H1 (cell line): ENCODE results near the gene RAB40C. TPM values are rescaled to one million over a fixed set of nuclear protein-coding genes. Genes with fewer than 3 reads are reported as not detected.

Experiments
- CTCF ChIA-PET: fragments of 300-600 bp; sonication (Branson Sonifier 250); formaldehyde crosslinking; loops from one replicate; lab custom pipeline; 2021; ENCODE audit not compliant: partially characterized antibody; lab: Charles Lee
- POLR2A ChIA-PET: fragments of 300-600 bp; sonication (Branson Sonifier 250); formaldehyde crosslinking; loops from one replicate; lab custom pipeline; 2021; ENCODE audit warnings: inconsistent platforms; ENCODE audit not compliant: partially characterized antibody; lab: Charles Lee
- DNase-seq, 2 experiments: peaks; one replicate each; pipeline versions ENCODE4 v3.0.0 to v3.0.0-alpha.2; 2010 to 2022; ENCODE audit warnings: low spot score in 2 of 2, low read depth in 1 of 2, mixed read lengths in 1 of 2
- FAIRE-seq: peaks from 2 replicates; lab custom pipeline; 2011; peaks lifted over from hg19 to GRCh38; lab: Jason Lieb, UNC
- H2AFZ ChIP-seq: 2 replicates; pipeline ENCODE4 v1.8.1; 2012; ENCODE audit warnings: low read length, inconsistent platforms
- H2AK5ac ChIP-seq: 2 replicates; pipeline ENCODE4 v1.6.1; 2013; ENCODE audit warnings: low read depth, low read length
- H2BK120ac ChIP-seq: replicated peaks from 2 replicates; pipeline ENCODE3; 2013; ENCODE audit warnings: low read depth, low read length, inconsistent platforms
- H2BK12ac ChIP-seq: 2 replicates; pipeline ENCODE4 v1.6.1; 2013; ENCODE audit warnings: low read depth, low read length
- H2BK15ac ChIP-seq: 2 replicates; pipeline ENCODE4 v1.6.1; 2013; ENCODE audit warnings: low read length
- H2BK20ac ChIP-seq: 2 replicates; pipeline ENCODE4 v1.6.1; 2013; ENCODE audit warnings: low read length
- H2BK5ac ChIP-seq: 2 replicates; pipeline ENCODE4 v1.6.1; 2013; ENCODE audit warnings: low read depth, low read length
- H3K14ac ChIP-seq: 2 replicates; pipeline ENCODE4 v1.6.1; 2013; ENCODE audit warnings: inconsistent platforms; ENCODE audit not compliant: insufficient read length
- H3K18ac ChIP-seq: 2 replicates; pipeline ENCODE4 v1.6.1; 2013; ENCODE audit warnings: low read length; ENCODE audit errors: extremely low read depth
- H3K23ac ChIP-seq: 2 replicates; pipeline ENCODE4 v1.6.1; 2013; ENCODE audit warnings: inconsistent platforms; ENCODE audit not compliant: insufficient read length
- H3K23me2 ChIP-seq: 2 replicates; pipeline ENCODE4 v1.6.1; 2013; ENCODE audit warnings: low read depth, low read length
- H3K27ac ChIP-seq: 2 replicates; pipeline ENCODE4 v1.6.1; 2011; ENCODE audit warnings: low read depth, low read length, inconsistent platforms
- H3K27me3 ChIP-seq, 4 experiments: replicated peaks in 1 of 4; 1 replicate in 1 of 4; 2 replicates in 3 of 4; pipeline versions ENCODE4 v1.6.1 to v1.8.1; 2011 to 2013; ENCODE audit warnings: low read length in 3 of 4, mild to moderate bottlenecking in 3 of 4, inconsistent platforms in 2 of 4, mixed read lengths in 2 of 4, moderate library complexity in 1 of 4; ENCODE audit not compliant: control insufficient read depth in 3 of 4, insufficient read depth in 3 of 4; ENCODE audit errors: extremely low read depth in 1 of 4
- H3K36me3 ChIP-seq, 4 experiments: 2 replicates each; pipeline versions ENCODE4 v1.6.1 to v1.8.1; 2011 to 2013; ENCODE audit warnings: mild to moderate bottlenecking in 4 of 4, low read length in 3 of 4, moderate library complexity in 2 of 4, control low read depth in 1 of 4, inconsistent platforms in 1 of 4; ENCODE audit not compliant: insufficient read depth in 4 of 4, control insufficient read depth in 2 of 4
- H3K4ac ChIP-seq: replicated peaks from 2 replicates; pipeline ENCODE3; 2013; ENCODE audit warnings: low read length, low read depth, mixed read lengths, inconsistent platforms; ENCODE audit not compliant: insufficient read length
- H3K4me1 ChIP-seq, 4 experiments: replicated peaks in 1 of 4; 1 replicate in 1 of 4; 2 replicates in 3 of 4; pipeline versions ENCODE4 v1.6.1 to v1.8.1; 2011 to 2013; ENCODE audit warnings: low read length in 3 of 4, inconsistent platforms in 2 of 4, mixed read lengths in 1 of 4; ENCODE audit not compliant: insufficient read depth in 4 of 4, control insufficient read depth in 3 of 4
- H3K4me2 ChIP-seq, 2 experiments: 2 replicates each; pipeline versions ENCODE4 v1.6.1 to v1.8.1; 2011 to 2013; ENCODE audit warnings: low read depth in 2 of 2, low read length in 2 of 2, control low read depth in 1 of 2, inconsistent platforms in 1 of 2, mild to moderate bottlenecking in 1 of 2; ENCODE audit not compliant: insufficient read depth in 1 of 2
- H3K4me3 ChIP-seq, 4 experiments: fragments of 200-600, 300-600 bp in 1 of 4; sonication (generic), shearing (Covaris generic), sonication (Bioruptor Twin) in 1 of 4; 2 replicates each; pipeline versions ENCODE4 v1.5.1 to v1.8.1; 2011 to 2016; ENCODE audit warnings: low read length in 4 of 4, low read depth in 3 of 4, control low read depth in 2 of 4, inconsistent platforms in 2 of 4, mild to moderate bottlenecking in 2 of 4, mixed read lengths in 1 of 4, moderate library complexity in 1 of 4; ENCODE audit not compliant: insufficient read depth in 2 of 4; ENCODE audit errors: extremely low read depth in 1 of 4
- H3K56ac ChIP-seq: replicated peaks from 2 replicates; pipeline ENCODE3; 2013; ENCODE audit warnings: low read depth, mild to moderate bottlenecking, mixed read lengths, low read length, inconsistent platforms; ENCODE audit not compliant: insufficient read length
- H3K79me1 ChIP-seq: 2 replicates; pipeline ENCODE4 v1.6.1; 2013; ENCODE audit warnings: low read depth, low read length, control low read depth
- H3K79me2 ChIP-seq, 2 experiments: 2 replicates each; pipeline versions ENCODE4 v1.6.1 to v1.8.1; 2012 to 2013; ENCODE audit warnings: low read length in 2 of 2, mild to moderate bottlenecking in 2 of 2, inconsistent platforms in 1 of 2; ENCODE audit not compliant: insufficient read depth in 2 of 2, control insufficient read depth in 1 of 2
- H3K9ac ChIP-seq, 4 experiments: replicated peaks in 1 of 4; 1 replicate in 1 of 4; 2 replicates in 3 of 4; pipeline versions ENCODE4 v1.6.1 to v1.8.1; 2011 to 2013; ENCODE audit warnings: low read depth in 3 of 4, low read length in 3 of 4, control low read depth in 2 of 4, mild to moderate bottlenecking in 2 of 4, moderate library complexity in 2 of 4, inconsistent platforms in 1 of 4; ENCODE audit errors: extremely low read depth in 1 of 4
- H3K9me3 ChIP-seq, 2 experiments: 2 replicates each; pipeline versions ENCODE4 v1.6.1 to v1.8.1; 2012 to 2013; ENCODE audit warnings: mild to moderate bottlenecking in 2 of 2, moderate library complexity in 2 of 2, control low read depth in 1 of 2, inconsistent platforms in 1 of 2, low read depth in 1 of 2, low read length in 1 of 2, mixed read lengths in 1 of 2; ENCODE audit not compliant: insufficient read depth in 2 of 2
- H4K20me1 ChIP-seq, 2 experiments: replicated peaks in 1 of 2; 2 replicates each; pipeline versions ENCODE3 to v1.8.1; 2011 to 2013; ENCODE audit warnings: inconsistent platforms in 2 of 2, low read length in 2 of 2, mild to moderate bottlenecking in 1 of 2; ENCODE audit not compliant: insufficient read depth in 2 of 2, control insufficient read depth in 1 of 2
- H4K5ac ChIP-seq: 2 replicates; pipeline ENCODE4 v1.6.1; 2013; ENCODE audit warnings: low read length, low read depth, mixed read lengths, inconsistent platforms; ENCODE audit not compliant: insufficient read length
- H4K8ac ChIP-seq: 2 replicates; pipeline ENCODE4 v1.8.0; 2013; ENCODE audit warnings: mild to moderate bottlenecking, moderate library complexity, low read length, inconsistent platforms; ENCODE audit not compliant: insufficient read depth; ENCODE audit errors: extremely low read depth
- H4K91ac ChIP-seq: replicated peaks from 2 replicates; pipeline ENCODE3; 2013; ENCODE audit warnings: low read length, mixed read lengths, inconsistent platforms; ENCODE audit not compliant: insufficient read length
- ASH2L ChIP-seq: fragments of 200-600, 300-600 bp; sonication (generic); IDR thresholded peaks from one replicate; pipeline ENCODE4 v1.7.1; 2017; ENCODE audit warnings: low read length
- CHD1 ChIP-seq: IDR thresholded peaks from 2 replicates; pipeline ENCODE4 v1.6.1; 2012; ENCODE audit warnings: low read depth, low read length, improper control_type of control experiment
- CREB1 ChIP-seq: IDR thresholded peaks from 2 replicates; pipeline ENCODE4 v1.6.1; 2012; ENCODE audit warnings: inconsistent platforms
- JUND ChIP-seq: IDR thresholded peaks from 2 replicates; pipeline ENCODE4 v1.6.1; 2011; ENCODE audit warnings: mild to moderate bottlenecking, improper control_type of control experiment, low read length
- KDM1A ChIP-seq: fragments of 200-600, 300-600 bp; sonication (generic); IDR thresholded peaks from 2 replicates; pipeline ENCODE4 v1.7.1; 2016; ENCODE audit warnings: mild to moderate bottlenecking, low read length, borderline replicate concordance
- KDM5A ChIP-seq: fragments of 200-600 bp; IDR thresholded peaks from 2 replicates; pipeline ENCODE4 v1.7.1; 2012; ENCODE audit warnings: mild to moderate bottlenecking, low read length, inconsistent platforms, mixed read lengths
- MAFK ChIP-seq: IDR thresholded peaks from 2 replicates; pipeline ENCODE4 v1.6.1; 2012; ENCODE audit warnings: low read depth, mild to moderate bottlenecking, improper control_type of control experiment, low read length
- NANOG ChIP-seq: IDR thresholded peaks from 2 replicates; pipeline ENCODE4 v1.6.1; 2011; ENCODE audit warnings: low read length, low read depth, mild to moderate bottlenecking, inconsistent platforms; ENCODE audit not compliant: insufficient read depth, poor library complexity, severe bottlenecking
- PHF8 ChIP-seq: fragments of 200-600 bp; sonication (generic); conservative IDR thresholded peaks from 2 replicates; pipeline ENCODE4 v1.7.1; 2012; ENCODE audit warnings: low read depth, mild to moderate bottlenecking, inconsistent platforms, low read length, moderate library complexity
- POLR2AphosphoS5 ChIP-seq: IDR thresholded peaks from 2 replicates; pipeline ENCODE4 v1.6.1; 2011; ENCODE audit warnings: low read depth, low read length
- RXRA ChIP-seq: IDR thresholded peaks from 2 replicates; pipeline ENCODE4 v1.6.1; 2011; ENCODE audit warnings: low read depth, mild to moderate bottlenecking, low read length, moderate library complexity; ENCODE audit not compliant: insufficient read depth
- TCF12 ChIP-seq: IDR thresholded peaks from 2 replicates; pipeline ENCODE4 v1.6.1; 2011; ENCODE audit warnings: low read depth, mild to moderate bottlenecking, low read length
- WGBS, 2 experiments: shearing (Covaris generic) in 1 of 2; methylation state at CpG; one replicate each; pipeline versions ENCODE4 v1.1.6 to v1.1.7; 2013 to 2015; ENCODE audit warnings: low lambda C conversion rate in 2 of 2, mixed read lengths in 2 of 2, inconsistent platforms in 1 of 2, low coverage in 1 of 2, missing lambda C conversion rate in 1 of 2; ENCODE audit not compliant: insufficient replicate concordance in 2 of 2, insufficient coverage in 1 of 2, insufficient read length in 1 of 2; ENCODE audit errors: extremely low coverage in 1 of 2, missing lambda C conversion rate in 1 of 2; 5-methylcytosine and 5-hydroxymethylcytosine counted together
- polyA plus RNA-seq, 7 experiments: library from polyadenylated mRNA; depleted of rRNA in 3 of 7; stranded (reverse) in 5 of 7; unstranded in 2 of 7; fragments of >200 nt in 5 of 7; fragments of 200-250 nt in 2 of 7; gene quantifications; 1 replicate in 5 of 7; 2 replicates in 1 of 7; 4 replicates in 1 of 7; pipeline versions ENCODE4 v1.2.1 to v1.2.3, GENCODE V29; 2011 to 2013; ENCODE audit warnings: missing spikeins in 2 of 7, mixed read lengths in 2 of 7
- total RNA-seq: library from RNA; stranded (reverse); fragmentation: NEBNext Ultra II Directional; extraction: Animal tissue kit (Norgen Biotek cat#: 25700); gene quantifications from 2 replicates; pipeline ENCODE4 v1.2.1, GENCODE V29; 2021
- TF ChIP-seq, protein P1 (sequence below): IDR thresholded peaks from 2 replicates; pipeline ENCODE4 v1.6.1; 2011; ENCODE audit warnings: low read depth, mild to moderate bottlenecking, low read length; ENCODE audit not compliant: insufficient read depth
- TF ChIP-seq, protein P2 (sequence below): IDR thresholded peaks from 2 replicates; pipeline ENCODE4 v1.6.1; 2012; ENCODE audit warnings: inconsistent platforms

Gene RAB40C
- total and polyA plus RNA-seq, 2 of the 8 experiments (the other 6 are each of a cell fraction or from before 2014, with no cell fraction given): 13.9 to 15.6 TPM

DNA sequence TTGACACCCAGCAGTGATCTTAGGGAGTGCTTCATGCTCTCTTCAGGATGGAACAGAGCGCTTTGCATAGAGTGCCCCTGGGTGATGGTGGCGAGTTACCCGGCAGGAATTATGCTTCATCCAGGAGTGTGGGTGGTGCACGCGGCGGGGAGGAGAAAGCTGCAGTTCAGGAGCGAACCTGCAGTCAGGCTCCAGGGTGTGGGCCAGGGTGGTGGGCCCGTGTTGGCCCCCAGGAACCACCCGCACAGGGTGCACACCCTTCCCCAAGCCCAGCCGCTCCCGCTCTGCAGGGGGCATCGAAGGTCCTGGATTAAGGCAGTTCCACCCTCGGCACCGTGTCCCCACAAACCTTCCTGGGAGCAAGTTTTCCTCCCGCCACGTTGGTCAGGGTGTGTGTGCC, 3.9 kb downstream of the RAB40C start:
- peaks cover 20 to 35% of the 10 kb centered on the region in 2 experiments for H4K20me1 ChIP-seq
- H3K4ac ChIP-seq: no peak overlapping the region
- POLR2A ChIA-PET: interaction anchor here (1.6 to 2.6 kb wide), 4 partner anchors 8 to 40 kb away, joined by 4 to 8 read pairs (median 6); no protein-coding TSS in a partner anchor
- no peak overlapping the region for H4K91ac ChIP-seq
- no peak overlapping the region for H2BK5ac ChIP-seq
- no peak overlapping the region for H3K4me3 ChIP-seq
- H3K23me2 ChIP-seq: peaks cover 7% of the 10 kb centered on the region
- H3K79me1 ChIP-seq: peaks cover 16% of the 10 kb centered on the region; the same call in 1 of the 2 replicates
- H2BK12ac ChIP-seq: no peak overlapping the region
- 91% methylated on average over 16 of the region's 16 CpGs; no CpG with 5 or more reads in 1 of the 2 experiments for WGBS, 2 experiments
- CTCF ChIA-PET: interaction anchor here (0.8 to 4.2 kb wide), 11 partner anchors 8 to 74 kb away, joined by 3 to 22 read pairs (median 5); partner anchors contain the start of gene METTL26
- H2AFZ ChIP-seq: no peak overlapping the region
- H3K36me3 ChIP-seq: no peaks in the 10 kb centered on the region
- H4K8ac ChIP-seq: no peak overlapping the region; the same call in 1 of the 2 replicates
- no peak overlapping the region for H3K18ac ChIP-seq
- peaks cover 0 to 21% (median 12%) of the 10 kb centered on the region in 4 experiments; a peak in 5 of 7 replicates for H3K27me3 ChIP-seq
- no peak overlapping the region for H2BK20ac ChIP-seq
- no peak overlapping the region for H2BK120ac ChIP-seq
- no peak overlapping the region for H2AK5ac ChIP-seq
- H4K5ac ChIP-seq: no peak overlapping the region
- H3K4me2 ChIP-seq: no peak overlapping the region
- H3K4me1 ChIP-seq: peaks cover 0 to 8% (median 4%) of the 10 kb centered on the region in 4 experiments; a peak in 4 of 7 replicates
- H2BK15ac ChIP-seq: no peak overlapping the region
- no peak overlapping the region for H3K27ac ChIP-seq
- peaks cover 0 to 16% of the 10 kb centered on the region in 2 experiments; a peak in 3 of 4 replicates for H3K79me2 ChIP-seq
- FAIRE-seq (no peak), DNase-seq (no peak)
- H3K9ac ChIP-seq: no peak overlapping the region
- H3K56ac ChIP-seq: no peak overlapping the region
- H3K14ac ChIP-seq: no peak overlapping the region
- no peaks in the 10 kb centered on the region for H3K9me3 ChIP-seq
- H3K23ac ChIP-seq: no peak overlapping the region
- TF ChIP-seq TCF12 (no peak), MAFK (no peak), CREB1 (no peak), KDM5A (no peak), JUND (no peak), KDM1A (no peak), CHD1 (no peak), RXRA (no peak), NANOG (no peak), PHF8 (no peak), POLR2AphosphoS5 (no peak), ASH2L (no peak)
- TF ChIP-seq, protein P1, sequence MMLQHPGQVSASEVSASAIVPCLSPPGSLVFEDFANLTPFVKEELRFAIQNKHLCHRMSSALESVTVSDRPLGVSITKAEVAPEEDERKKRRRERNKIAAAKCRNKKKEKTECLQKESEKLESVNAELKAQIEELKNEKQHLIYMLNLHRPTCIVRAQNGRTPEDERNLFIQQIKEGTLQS: no peak
- TF ChIP-seq, protein P2, sequence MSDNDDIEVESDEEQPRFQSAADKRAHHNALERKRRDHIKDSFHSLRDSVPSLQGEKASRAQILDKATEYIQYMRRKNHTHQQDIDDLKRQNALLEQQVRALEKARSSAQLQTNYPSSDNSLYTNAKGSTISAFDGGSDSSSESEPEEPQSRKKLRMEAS: no peak
